Osteoblast (primary cell): ENCODE measurements around the gene ATG5. TPM values are rescaled to one million over a fixed set of nuclear protein-coding genes. Genes with fewer than 3 reads are reported as not detected.

ENCODE experiments used
- DNase-seq: peaks from one replicate; pipeline ENCODE4 v3.0.0; 2011; ENCODE audit warnings: low spot score, mixed read lengths; ENCODE audit not compliant: insufficient read length; ENCODE audit errors: missing footprints
- H2AFZ ChIP-seq: 2 replicates; pipeline ENCODE4 v1.6.0; 2011; ENCODE audit warnings: mild to moderate bottlenecking, low read length
- H3K27ac ChIP-seq: 2 replicates; pipeline ENCODE4 v1.5.1; 2011; ENCODE audit warnings: mild to moderate bottlenecking, low read depth, low read length, moderate library complexity
- H3K27me3 ChIP-seq: 2 replicates; pipeline ENCODE4 v1.6.0; 2012; ENCODE audit warnings: mild to moderate bottlenecking, control low read depth, inconsistent platforms, low read length, moderate library complexity; ENCODE audit not compliant: insufficient read depth
- H3K36me3 ChIP-seq: 2 replicates; pipeline ENCODE4 v1.5.1; 2011; ENCODE audit warnings: mild to moderate bottlenecking, low read length, control low read depth, moderate library complexity; ENCODE audit not compliant: insufficient read depth
- H3K4me1 ChIP-seq: 2 replicates; pipeline ENCODE4 v1.5.1; 2011; ENCODE audit warnings: mild to moderate bottlenecking, low read length, control low read depth, moderate library complexity; ENCODE audit not compliant: insufficient read depth
- H3K4me2 ChIP-seq: 2 replicates; pipeline ENCODE4 v1.6.0; 2011; ENCODE audit warnings: mild to moderate bottlenecking, low read length; ENCODE audit not compliant: insufficient read depth
- H3K4me3 ChIP-seq: fragments of 200-600 bp; sonication (generic); 3 replicates; pipeline ENCODE4 v1.5.1; 2012; ENCODE audit warnings: mild to moderate bottlenecking, low read length, inconsistent platforms; ENCODE audit not compliant: insufficient read depth
- H3K79me2 ChIP-seq: 2 replicates; pipeline ENCODE4 v1.6.0; 2012; ENCODE audit warnings: mild to moderate bottlenecking, low read length, control low read depth, inconsistent platforms; ENCODE audit not compliant: insufficient read depth
- H3K9me3 ChIP-seq: 2 replicates; pipeline ENCODE4 v1.5.1; 2011; ENCODE audit warnings: low read depth, low read length, control low read depth
- H4K20me1 ChIP-seq: 2 replicates; pipeline ENCODE4 v1.6.0; 2012; ENCODE audit warnings: mild to moderate bottlenecking, low read length, control low read depth; ENCODE audit not compliant: insufficient read depth
- total RNA-seq: library from RNA; depleted of rRNA; stranded (reverse); fragments of >200 nt; gene quantifications from 2 replicates; pipeline ENCODE4 v1.2.3, GENCODE V29; 2012
- TF ChIP-seq, protein P1 (sequence below): IDR thresholded peaks from 2 replicates; pipeline ENCODE4 v1.5.1; 2011; ENCODE audit warnings: mild to moderate bottlenecking, low read depth, low read length, moderate library complexity; ENCODE audit errors: extremely low read depth

ATG5 gene
- total RNA-seq, 1 donor: 59.0 TPM

DNA sequence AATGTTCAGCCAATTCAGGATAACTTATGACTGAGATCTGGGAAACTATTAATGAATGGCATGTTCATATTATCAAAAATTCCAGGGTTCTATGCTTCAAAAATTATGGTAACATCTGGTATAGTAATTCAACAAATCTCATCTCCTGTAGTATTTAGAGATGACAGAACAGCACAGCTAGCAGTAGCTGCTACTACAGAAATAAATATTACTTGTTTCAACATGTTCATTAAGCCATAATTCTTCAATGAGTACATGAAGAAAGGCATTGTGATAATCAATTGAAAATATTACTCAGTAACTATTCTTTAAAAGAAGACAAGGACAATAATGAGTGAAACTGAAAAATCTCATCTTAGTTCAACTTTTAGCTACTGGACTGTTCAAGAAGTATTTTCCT lies 66.8 kb downstream of the ATG5 start:
- DNase-seq: no peak
- Histone ChIP-seq H3K36me3 (peaks cover 5% of the 10 kb centered on the region), H3K4me3 (no peak overlapping the region), H3K4me1 (peaks cover 46% of the 10 kb centered on the region), H4K20me1 (peaks cover 5% of the 10 kb centered on the region), H2AFZ (no peak overlapping the region), H3K27ac (no peak overlapping the region), H3K4me2 (no peak overlapping the region), H3K27me3 (no peaks in the 10 kb centered on the region), H3K9me3 (no peaks in the 10 kb centered on the region), H3K79me2 (peaks cover 39% of the 10 kb centered on the region)
- TF ChIP-seq, protein P1, sequence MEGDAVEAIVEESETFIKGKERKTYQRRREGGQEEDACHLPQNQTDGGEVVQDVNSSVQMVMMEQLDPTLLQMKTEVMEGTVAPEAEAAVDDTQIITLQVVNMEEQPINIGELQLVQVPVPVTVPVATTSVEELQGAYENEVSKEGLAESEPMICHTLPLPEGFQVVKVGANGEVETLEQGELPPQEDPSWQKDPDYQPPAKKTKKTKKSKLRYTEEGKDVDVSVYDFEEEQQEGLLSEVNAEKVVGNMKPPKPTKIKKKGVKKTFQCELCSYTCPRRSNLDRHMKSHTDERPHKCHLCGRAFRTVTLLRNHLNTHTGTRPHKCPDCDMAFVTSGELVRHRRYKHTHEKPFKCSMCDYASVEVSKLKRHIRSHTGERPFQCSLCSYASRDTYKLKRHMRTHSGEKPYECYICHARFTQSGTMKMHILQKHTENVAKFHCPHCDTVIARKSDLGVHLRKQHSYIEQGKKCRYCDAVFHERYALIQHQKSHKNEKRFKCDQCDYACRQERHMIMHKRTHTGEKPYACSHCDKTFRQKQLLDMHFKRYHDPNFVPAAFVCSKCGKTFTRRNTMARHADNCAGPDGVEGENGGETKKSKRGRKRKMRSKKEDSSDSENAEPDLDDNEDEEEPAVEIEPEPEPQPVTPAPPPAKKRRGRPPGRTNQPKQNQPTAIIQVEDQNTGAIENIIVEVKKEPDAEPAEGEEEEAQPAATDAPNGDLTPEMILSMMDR: no peak

DNA sequence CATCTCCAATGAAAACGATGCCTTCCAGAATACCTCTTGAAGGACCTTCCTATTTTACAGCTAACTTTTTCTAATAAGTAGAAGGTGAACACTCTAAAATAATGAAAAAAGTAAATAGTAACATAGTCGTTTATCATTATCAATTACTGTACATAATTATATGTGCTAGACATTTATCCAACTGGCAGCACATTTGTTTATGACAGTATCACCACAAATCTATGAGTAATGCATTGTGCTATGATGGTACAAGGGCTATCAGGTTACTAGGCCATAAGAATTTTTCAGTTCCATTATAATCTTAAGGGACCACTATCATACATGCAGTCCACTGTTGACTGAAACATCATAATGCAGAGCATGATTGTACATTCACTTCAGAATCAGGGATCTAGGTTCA lies 68.4 kb downstream of the ATG5 start:
- Histone ChIP-seq H3K4me1 (peaks cover 61% of the 10 kb centered on the region), H3K4me3 (no peak overlapping the region), H3K27ac (peak overlapping the region; percentile 27), H4K20me1 (no peaks in the 10 kb centered on the region), H3K27me3 (no peaks in the 10 kb centered on the region), H3K4me2 (no peak overlapping the region), H3K9me3 (no peaks in the 10 kb centered on the region), H3K79me2 (peaks cover 26% of the 10 kb centered on the region), H2AFZ (no peak overlapping the region), H3K36me3 (no peaks in the 10 kb centered on the region)
- TF ChIP-seq, protein P1: no peak
- DNase-seq: no peak

DNA sequence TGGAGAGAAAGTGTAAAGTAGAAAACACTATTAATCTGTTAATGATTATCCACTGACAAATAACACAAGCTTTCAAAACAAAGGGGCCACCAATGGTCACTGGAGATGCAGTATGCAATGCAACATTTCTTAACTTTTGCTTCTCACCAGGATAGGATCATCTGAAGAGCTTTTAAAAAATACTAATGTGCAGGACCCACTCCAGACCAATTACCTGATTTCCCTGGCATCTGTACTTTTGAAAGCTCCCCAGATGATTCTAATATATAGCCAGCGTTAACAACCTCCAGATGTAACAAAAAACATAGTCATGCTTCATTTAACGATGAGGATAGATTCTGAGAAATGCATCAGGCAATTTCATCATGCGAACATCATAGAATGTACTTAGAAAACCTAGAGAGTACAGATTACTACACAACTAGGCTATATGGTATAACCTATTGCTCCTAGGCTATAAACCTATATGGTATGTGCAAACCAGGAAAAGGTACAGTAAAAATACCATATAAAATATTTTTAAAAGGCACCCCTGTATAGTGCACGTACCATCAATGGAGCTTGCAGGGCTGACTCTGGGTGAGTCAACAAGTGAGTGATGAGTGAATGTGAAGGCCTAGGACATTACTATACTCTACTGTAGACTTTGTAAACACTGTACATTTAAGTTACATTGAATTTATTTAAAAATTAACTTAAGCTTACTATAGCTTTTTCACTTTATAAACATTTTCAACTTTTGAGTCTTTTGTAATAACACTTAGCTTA lies 69.2 kb downstream of the ATG5 start:
- TF ChIP-seq, protein P1: no peak
- no peaks in the 10 kb centered on the region for H3K9me3 ChIP-seq
- H4K20me1 ChIP-seq: no peaks in the 10 kb centered on the region
- H3K4me1 ChIP-seq: peaks cover 55% of the 10 kb centered on the region
- DNase-seq: no peak
- H3K36me3 ChIP-seq: no peaks in the 10 kb centered on the region
- no peaks in the 10 kb centered on the region for H3K27me3 ChIP-seq
- peaks cover 26% of the 10 kb centered on the region for H3K79me2 ChIP-seq
- no peak overlapping the region for H2AFZ ChIP-seq
- H3K27ac ChIP-seq: peak overlapping the region; percentile 4
- no peak overlapping the region for H3K4me2 ChIP-seq
- no peak overlapping the region for H3K4me3 ChIP-seq

DNA sequence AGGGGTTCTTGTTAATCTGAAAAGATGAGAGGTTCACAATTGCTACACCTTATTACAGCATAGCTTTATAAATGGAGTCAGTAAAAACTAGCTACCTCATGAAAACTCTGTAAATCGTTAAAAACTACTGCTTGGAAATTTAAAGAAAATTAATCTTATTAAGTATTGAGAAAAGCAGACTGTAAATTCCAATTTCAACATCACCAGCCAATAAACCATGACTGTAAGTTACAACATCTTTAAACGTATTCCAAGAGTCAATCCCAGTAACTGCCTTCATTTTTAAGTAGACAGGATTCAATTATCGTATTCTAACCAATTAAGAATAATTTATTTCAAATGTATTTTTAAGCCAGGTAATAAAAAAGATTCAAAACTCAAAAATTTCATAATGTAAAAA lies 70.3 kb downstream of the ATG5 start:
- Histone ChIP-seq H3K4me3 (no peak overlapping the region), H2AFZ (no peak overlapping the region), H3K36me3 (no peaks in the 10 kb centered on the region), H3K9me3 (no peaks in the 10 kb centered on the region), H3K79me2 (peaks cover 32% of the 10 kb centered on the region), H4K20me1 (no peaks in the 10 kb centered on the region), H3K4me1 (peaks cover 52% of the 10 kb centered on the region), H3K4me2 (peak overlapping the region; percentile 58), H3K27ac (peak overlapping the region; percentile 49), H3K27me3 (no peaks in the 10 kb centered on the region)
- TF ChIP-seq, protein P1: no peak
- no peak for DNase-seq
